Kidney capillary endothelial cell (primary cell): ENCODE measurements around the gene CBX5.
"Not testable (repeated sequence)": the region's sequence is repeated elsewhere in the genome, so short reads cannot be mapped to it uniquely, and the experiment has no call there.

ENCODE experiments used
- DNase-seq: peaks from one replicate; pipeline ENCODE4 v3.0.0-alpha.2; 2018; ENCODE audit warnings: low spot score

The CBX5 gene

GRCh38 chr12:54294152-54294952 lies 14.4 kb upstream of the CBX5 start:
- no peak for DNase-seq

DNA sequence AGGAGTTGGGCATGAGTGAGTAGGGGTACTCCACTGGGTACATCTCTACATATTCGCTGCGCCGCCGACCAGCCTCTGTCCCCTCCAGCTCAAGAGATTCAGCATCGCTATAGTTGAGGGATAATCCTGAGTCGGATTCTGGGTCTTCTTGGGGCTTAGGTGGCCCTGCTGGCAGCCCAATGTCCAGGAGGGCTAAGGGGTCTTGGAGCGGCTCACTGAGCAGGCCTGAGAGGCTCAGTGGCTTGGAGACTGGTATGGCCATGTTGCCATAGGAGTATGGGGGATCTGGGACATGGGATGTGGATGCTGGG lies 13.0 kb upstream of the CBX5 start:
- DNase-seq = no peak

DNA sequence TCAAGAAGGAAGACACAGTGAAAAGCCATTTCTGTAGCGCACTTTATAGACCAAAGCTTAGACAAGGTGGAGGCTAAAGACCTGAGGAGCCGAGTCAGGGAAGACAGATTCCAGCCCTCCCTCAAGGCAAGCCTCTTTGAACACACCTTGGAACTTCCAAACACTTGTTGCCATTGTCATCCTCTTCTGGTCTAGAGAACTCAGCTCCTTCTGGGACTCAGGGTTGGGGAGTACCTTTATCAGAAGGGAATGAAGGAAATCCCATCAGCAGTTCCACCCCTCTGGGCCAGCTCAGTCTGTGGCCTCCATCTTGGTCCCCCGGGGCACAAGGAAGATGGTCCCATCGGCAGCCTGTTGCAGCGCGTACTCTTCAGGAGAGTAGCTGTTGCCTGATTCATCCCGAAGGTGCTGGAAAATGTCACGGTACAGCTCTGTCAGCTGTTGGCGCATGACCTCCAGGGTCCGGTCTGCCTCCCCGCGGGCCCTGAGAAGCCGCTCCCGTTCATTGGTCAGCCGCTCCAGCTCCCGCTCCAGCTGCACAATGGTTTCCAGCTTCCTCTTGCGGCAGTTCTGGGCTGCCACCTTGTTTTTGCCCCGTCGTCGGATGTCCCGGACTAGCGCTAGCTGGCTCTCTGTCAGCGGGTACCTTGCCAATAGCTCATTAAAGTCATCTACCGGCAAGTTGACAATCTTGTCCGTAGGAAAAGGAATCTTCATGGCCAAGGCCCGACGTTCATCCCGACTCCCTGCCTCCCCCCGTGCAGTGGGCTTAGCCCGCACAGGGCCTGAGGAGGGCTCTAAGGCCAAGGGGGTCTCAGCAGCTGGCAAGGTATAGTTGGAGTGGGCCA lies 12.4 kb upstream of the CBX5 start:
- no peak for DNase-seq

- DNase-seq = no peak
Measured at GRCh38 chr12:54287261-54288157, 7.6 kb upstream of the CBX5 start.

GRCh38 chr12:54286042-54287030 lies 6.4 kb upstream of the CBX5 start:
- DNase-seq = no peak

- DNase-seq = no peak
Measured at GRCh38 chr12:54285150-54286041, 5.5 kb upstream of the CBX5 start.

GRCh38 chr12:54284070-54284780 lies 4.3 kb upstream of the CBX5 start:
- DNase-seq = not testable (repeated sequence)

DNA sequence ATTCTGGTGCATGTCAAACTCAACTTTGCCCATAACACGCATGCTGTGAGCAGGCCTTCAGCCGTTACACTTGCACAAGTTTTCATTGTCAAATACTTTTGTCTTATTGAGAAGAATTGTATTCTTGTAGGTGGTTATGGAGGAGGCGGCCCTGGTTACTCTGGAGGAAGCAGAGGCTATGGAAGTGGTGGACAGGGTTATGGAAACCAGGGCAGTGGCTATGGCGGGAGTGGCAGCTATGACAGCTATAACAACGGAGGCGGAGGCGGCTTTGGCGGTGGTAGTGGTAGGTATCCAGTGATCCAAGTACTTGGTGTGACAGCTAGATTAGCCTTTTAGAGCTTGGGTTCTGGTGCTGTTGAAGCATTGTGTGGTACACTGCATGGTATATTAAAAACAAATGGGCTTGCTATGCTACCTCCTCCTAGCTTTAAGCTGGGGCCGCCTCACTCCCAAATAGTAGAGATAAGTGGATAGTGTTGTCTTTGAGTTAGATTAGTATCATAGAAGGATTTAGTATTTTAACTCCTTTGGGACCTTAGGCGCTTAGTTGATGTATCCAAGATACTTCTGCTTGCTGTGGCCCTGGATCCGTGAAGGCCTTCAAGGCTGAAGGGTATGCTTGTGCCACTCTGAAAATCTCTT lies 3.1 kb upstream of the CBX5 start:
- DNase-seq = no peak

GRCh38 chr12:54281694-54282093 lies 1.8 kb upstream of the CBX5 start:
- DNase-seq = not testable (repeated sequence)

DNA sequence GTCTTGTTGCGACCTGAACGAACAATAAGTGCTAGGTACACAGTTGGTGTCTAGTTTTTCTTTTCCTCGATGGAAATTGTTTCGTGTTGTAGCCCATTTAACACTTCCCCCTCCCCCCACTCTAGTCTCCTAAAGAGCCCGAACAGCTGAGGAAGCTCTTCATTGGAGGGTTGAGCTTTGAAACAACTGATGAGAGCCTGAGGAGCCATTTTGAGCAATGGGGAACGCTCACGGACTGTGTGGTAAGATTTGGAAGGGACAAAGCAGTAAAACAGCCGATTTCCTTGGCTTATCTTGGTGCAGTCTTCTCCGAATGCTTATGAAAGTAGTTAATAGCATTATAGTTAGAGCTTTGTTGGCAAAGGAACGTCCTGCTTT lies 1.3 kb upstream of the CBX5 start:
- not testable (repeated sequence) for DNase-seq

DNA sequence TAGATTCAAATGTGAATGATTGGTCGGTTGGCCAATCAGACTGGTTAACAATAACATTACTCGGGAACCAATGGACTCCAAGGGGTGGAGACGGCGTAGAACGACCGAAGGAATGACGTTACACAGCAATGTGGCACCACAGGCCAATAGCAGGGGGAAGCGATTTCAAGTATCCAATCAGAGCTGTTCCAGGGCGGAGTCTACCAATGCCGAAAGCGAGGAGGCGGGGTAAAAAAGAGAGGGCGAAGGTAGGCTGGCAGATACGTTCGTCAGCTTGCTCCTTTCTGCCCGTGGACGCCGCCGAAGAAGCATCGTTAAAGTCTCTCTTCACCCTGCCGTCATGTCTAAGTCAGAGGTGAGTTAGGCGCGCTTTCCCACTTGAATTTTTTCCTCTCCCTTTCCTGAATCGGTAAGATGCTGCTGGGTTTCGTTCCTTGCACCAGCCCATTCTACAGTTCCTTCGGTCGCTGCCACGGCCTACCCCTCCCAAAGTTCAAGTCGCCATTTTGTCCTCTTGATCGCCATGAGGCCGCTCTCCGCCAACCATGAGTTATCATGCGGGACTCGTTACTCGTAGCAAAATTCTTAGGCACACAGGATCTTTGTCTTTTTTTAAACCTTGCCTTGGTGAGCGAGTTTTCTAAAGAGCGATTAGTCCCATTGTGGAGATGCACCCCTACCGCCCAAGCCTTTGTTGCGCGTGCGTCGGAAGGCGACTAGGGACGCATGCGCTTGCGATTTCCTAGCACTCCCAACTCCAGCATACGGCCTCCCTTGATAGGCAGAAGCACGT lies 742 bp upstream of the CBX5 start, which contains the start of gene HNRNPA1:
HNRNPA1 (plus strand) TSS at position 259 of the 793 bp plus-strand sequence; CDS start at position 341, 82 bp downstream.
- DNase-seq = peak; percentile 100

DNA sequence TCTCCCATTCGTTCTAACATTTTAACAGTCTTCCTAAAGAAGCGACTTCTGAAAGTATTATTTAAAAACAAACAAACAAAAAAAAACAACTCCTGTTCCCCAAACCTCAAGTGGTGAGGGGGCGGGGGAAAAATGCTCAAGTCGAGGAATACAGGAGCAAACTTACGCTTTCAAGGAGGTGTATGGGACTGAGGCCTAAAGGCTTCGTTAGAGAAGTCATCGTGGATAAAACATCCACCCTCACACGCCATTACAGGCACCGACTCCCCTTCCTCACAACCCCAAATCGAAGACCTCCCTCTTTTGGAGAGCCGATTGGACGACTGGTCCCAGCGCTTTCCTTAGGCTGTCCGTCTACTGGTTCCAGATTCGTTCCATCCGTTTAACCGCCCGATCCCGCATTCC lies 693 bp downstream of the CBX5 start:
- no peak for DNase-seq

DNA sequence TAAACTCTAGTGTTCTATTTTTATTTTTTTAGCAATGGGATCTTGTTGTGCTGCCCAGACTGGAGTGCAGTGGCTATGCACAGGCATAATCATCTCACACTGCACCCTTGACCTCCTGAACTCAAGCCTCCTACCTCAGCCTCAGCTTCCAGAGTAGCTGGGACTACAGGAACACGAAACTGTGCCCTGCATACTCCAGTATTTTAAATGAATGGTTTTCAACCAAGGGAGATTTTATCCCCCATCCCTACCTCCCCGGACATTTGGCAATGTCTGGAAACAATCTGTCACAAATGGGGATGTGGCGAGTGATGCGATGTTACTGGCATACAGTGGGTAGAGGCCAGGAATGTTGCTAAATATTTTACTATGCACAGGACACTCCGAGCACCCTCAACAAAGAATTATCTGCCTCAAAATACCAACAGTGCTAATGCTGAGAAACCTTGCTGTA lies 2.1 kb downstream of the CBX5 start:
- no peak for DNase-seq

DNA sequence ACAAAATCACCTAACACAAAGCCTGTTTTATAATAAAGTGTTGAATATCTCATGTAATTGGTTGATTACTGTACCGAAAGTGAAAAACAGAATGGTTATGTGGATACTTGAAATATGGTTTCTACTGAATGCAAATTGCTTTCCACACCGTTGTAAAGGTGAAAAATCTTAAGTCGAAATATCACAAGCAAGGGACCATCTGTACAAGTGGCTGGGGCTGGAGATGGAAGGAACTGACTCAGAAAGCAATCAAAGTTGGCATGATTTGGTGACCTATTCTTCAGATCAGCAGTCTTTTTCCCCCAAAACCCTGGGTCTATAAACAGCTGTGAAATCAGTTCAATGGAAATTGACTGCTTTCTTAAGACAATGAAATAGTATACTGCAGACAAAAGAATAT lies 3.6 kb downstream of the CBX5 start:
- DNase-seq = no peak

DNA sequence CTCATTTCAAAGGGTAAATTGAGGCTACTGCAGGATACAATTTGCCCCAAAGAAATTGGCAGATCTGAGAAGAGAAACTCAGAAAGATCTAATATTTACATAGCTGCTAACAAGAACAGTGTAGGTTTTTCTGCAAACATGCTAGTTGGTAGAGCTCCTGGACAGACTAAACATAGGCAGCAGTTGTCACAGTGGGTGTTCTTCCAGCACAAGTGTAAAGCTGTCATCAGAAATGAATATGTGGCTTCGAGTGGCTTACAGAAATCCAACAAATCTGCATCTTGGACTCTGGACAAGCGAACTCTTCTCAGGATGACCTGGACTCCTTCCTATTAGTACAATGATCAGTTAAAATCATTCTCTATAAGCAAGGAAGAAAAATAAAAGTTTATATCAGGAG lies 5.9 kb downstream of the CBX5 start:
- DNase-seq = no peak

GRCh38 chr12:54272214-54272613 lies 7.7 kb downstream of the CBX5 start:
- DNase-seq = no peak

DNA sequence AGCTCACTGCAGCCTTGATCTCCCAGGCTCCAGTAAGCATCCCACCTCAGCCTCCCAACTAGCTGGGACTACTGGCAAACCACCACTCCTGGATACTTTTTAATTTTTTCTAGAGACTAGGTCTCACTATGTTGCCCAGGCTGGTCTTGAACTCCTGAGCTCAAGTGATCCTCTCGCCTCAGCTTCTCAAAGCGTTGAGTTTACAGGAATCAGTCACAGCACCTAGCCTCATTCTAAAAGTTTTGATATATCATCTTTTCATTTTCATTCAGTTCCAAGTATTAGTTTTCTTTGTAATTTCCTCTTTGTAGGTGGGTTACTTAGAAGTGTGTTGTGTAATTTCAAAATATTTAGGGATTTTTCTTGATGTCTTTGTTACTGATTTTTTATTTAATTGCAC lies 9.6 kb downstream of the CBX5 start:
- DNase-seq = no peak

GRCh38 chr12:54266852-54267251 lies 13.1 kb downstream of the CBX5 start:
- no peak for DNase-seq
